GM23338 (cell line): ENCODE results near the gene ACSM2A. TPM values are rescaled to one million over a fixed set of nuclear protein-coding genes. Genes with fewer than 3 reads are reported as not detected.
"Not testable (repeated sequence)": the region's sequence is repeated elsewhere in the genome, so short reads cannot be mapped to it uniquely, and the experiment has no call there.

ENCODE experiments used
- ATAC-seq: fragments of 200-7000 bp; cut with Tn5 transposase; 3 replicates; pipeline ENCODE4 v1.9.1; 2020
- DNase-seq: peaks from one replicate; pipeline ENCODE4 v3.0.0-alpha.2; 2015; ENCODE audit warnings: low spot score
- H2AFZ ChIP-seq: fragments of 200-600 bp; sonication (generic); 2 replicates; pipeline ENCODE4 v1.8.0; 2016; ENCODE audit warnings: antibody characterized with exemption, mild to moderate bottlenecking, moderate library complexity
- H3F3A ChIP-seq: fragments of 200-600 bp; sonication (generic); replicated peaks from 2 replicates; pipeline ENCODE4 v1.8.0; 2017; ENCODE audit warnings: antibody characterized with exemption, mixed run types, low read depth
- H3K27ac ChIP-seq: fragments of 200-600 bp; sonication (generic); 2 replicates; pipeline ENCODE4 v1.6.1; 2016; ENCODE audit warnings: low read depth
- H3K27me3 ChIP-seq: fragments of 200-600 bp; sonication (generic); 2 replicates; pipeline ENCODE4 v1.8.0; 2016; ENCODE audit warnings: mild to moderate bottlenecking, mixed run types, moderate library complexity; ENCODE audit not compliant: insufficient read depth
- H3K36me3 ChIP-seq: fragments of 200-600 bp; sonication (generic); 2 replicates; pipeline ENCODE4 v1.8.0; 2016; ENCODE audit warnings: mild to moderate bottlenecking; ENCODE audit not compliant: insufficient read depth
- H3K4me1 ChIP-seq: fragments of 200-600 bp; sonication (generic); 2 replicates; pipeline ENCODE4 v1.8.0; 2016; ENCODE audit warnings: mild to moderate bottlenecking, moderate library complexity; ENCODE audit not compliant: insufficient read depth
- H3K4me2 ChIP-seq: fragments of 200-600 bp; sonication (generic); 2 replicates; pipeline ENCODE4 v1.7.1; 2017; ENCODE audit warnings: mixed run types
- H3K4me3 ChIP-seq: fragments of 200-600 bp; sonication (generic); 2 replicates; pipeline ENCODE4 v1.6.1; 2016; ENCODE audit warnings: mixed run types
- H3K79me2 ChIP-seq: fragments of 200-600 bp; sonication (generic); replicated peaks from 2 replicates; pipeline ENCODE4 v1.8.0; 2017; ENCODE audit warnings: mild to moderate bottlenecking; ENCODE audit not compliant: insufficient read depth
- H3K9me2 ChIP-seq: fragments of 200-600 bp; sonication (generic); 2 replicates; pipeline ENCODE4 v1.8.0; 2017; ENCODE audit not compliant: insufficient read depth
- H4K20me1 ChIP-seq: fragments of 200-600 bp; sonication (generic); replicated peaks from 2 replicates; pipeline ENCODE4 v1.8.0; 2017; ENCODE audit warnings: mild to moderate bottlenecking; ENCODE audit not compliant: insufficient read depth
- H3K27ac Mint-ChIP-seq: 2 replicates; pipeline ENCODE4 v1.8.0; 2020; ENCODE audit warnings: inconsistent platforms, mild to moderate bottlenecking, moderate library complexity, mixed read lengths
- H3K27me3 Mint-ChIP-seq: 3 replicates; pipeline ENCODE4 v1.8.0; 2022; ENCODE audit warnings: low read depth, mild to moderate bottlenecking, moderate library complexity, mixed read lengths, inconsistent platforms; ENCODE audit not compliant: insufficient read depth, poor library complexity
- H3K36me3 Mint-ChIP-seq: 3 replicates; pipeline ENCODE4 v1.8.0; 2021; ENCODE audit warnings: low read depth, mild to moderate bottlenecking, inconsistent platforms, moderate library complexity, mixed read lengths
- H3K4me1 Mint-ChIP-seq: 3 replicates; pipeline ENCODE4 v1.8.0; 2020; ENCODE audit warnings: mild to moderate bottlenecking, inconsistent platforms, mixed read lengths
- H3K4me3 Mint-ChIP-seq: 3 replicates; pipeline ENCODE4 v1.8.0; 2021; ENCODE audit warnings: moderate library complexity, mild to moderate bottlenecking, inconsistent platforms, mixed read lengths
- H3K9me3 Mint-ChIP-seq: 3 replicates; pipeline ENCODE4 v1.8.0; 2020; ENCODE audit warnings: moderate library complexity, mild to moderate bottlenecking, inconsistent platforms, mixed read lengths
- polyA plus RNA-seq: library from polyadenylated mRNA; unstranded; fragments of >200 nt; fragmentation: Nextera tagmentation; extraction: Ambion mirVana; gene quantifications from 2 replicates; pipeline ENCODE4 v1.2.1, GENCODE V29; 2016
- total RNA-seq: library from RNA; depleted of rRNA; stranded (reverse); fragments of >200 nt; shearing (Covaris generic); gene quantifications from 2 replicates; pipeline ENCODE4 v1.2.3, GENCODE V29; 2014; rRNA removed

ACSM2A gene
- total and polyA plus RNA-seq, 2 experiments from 2014 or later, result not detected

- H3K79me2 ChIP-seq, H3K4me3 Mint-ChIP-seq, H3K4me3 ChIP-seq, H3K9me2 ChIP-seq, H4K20me1 ChIP-seq, H3K36me3 Mint-ChIP-seq, H3K4me2 ChIP-seq, H3K27me3 Mint-ChIP-seq, H3K27ac ChIP-seq, H3F3A ChIP-seq, H3K27me3 ChIP-seq, H2AFZ ChIP-seq, ATAC-seq, H3K27ac Mint-ChIP-seq, DNase-seq, H3K4me1 Mint-ChIP-seq, H3K36me3 ChIP-seq, H3K4me1 ChIP-seq, H3K9me3 Mint-ChIP-seq: not testable (repeated sequence)
Observed at GRCh38 chr16:20531795-20532194, 80.5 kb downstream of the ACSM2A start.

- H3K36me3 Mint-ChIP-seq, H3K4me3 ChIP-seq, H3K36me3 ChIP-seq, H3K4me3 Mint-ChIP-seq, H3F3A ChIP-seq, H4K20me1 ChIP-seq, H3K27me3 ChIP-seq, H3K27me3 Mint-ChIP-seq, H3K9me2 ChIP-seq, H3K4me2 ChIP-seq, H3K27ac ChIP-seq, ATAC-seq, H3K27ac Mint-ChIP-seq, H3K4me1 ChIP-seq, H2AFZ ChIP-seq, DNase-seq, H3K9me3 Mint-ChIP-seq, H3K4me1 Mint-ChIP-seq, H3K79me2 ChIP-seq: not testable (repeated sequence)
Observed at GRCh38 chr16:20532284-20532792, 81.0 kb downstream of the ACSM2A start.

GRCh38 chr16:20536669-20537068, 85.3 kb downstream of the ACSM2A start:
- H3K27me3 ChIP-seq, H3K36me3 Mint-ChIP-seq, H3K4me3 ChIP-seq, H3K36me3 ChIP-seq, H3F3A ChIP-seq, H3K27ac Mint-ChIP-seq, H3K4me1 Mint-ChIP-seq, H3K27me3 Mint-ChIP-seq, H3K9me2 ChIP-seq, H3K27ac ChIP-seq, H4K20me1 ChIP-seq, H3K4me3 Mint-ChIP-seq, H2AFZ ChIP-seq, DNase-seq, H3K4me1 ChIP-seq, ATAC-seq, H3K4me2 ChIP-seq, H3K79me2 ChIP-seq, H3K9me3 Mint-ChIP-seq: not testable (repeated sequence)

Other genes starting within 250 kb of the ACSM2A start
- not detected in 2 replicates for gene GP2, start 124.0 kb upstream of the ACSM2A start, total RNA-seq
- not detected in 2 replicates for gene GP2, start 124.0 kb upstream of the ACSM2A start, polyA plus RNA-seq
- gene UMOD, start 98.8 kb upstream of the ACSM2A start, total RNA-seq, result not detected in 2 replicates
- not detected in 2 replicates for gene UMOD, start 98.8 kb upstream of the ACSM2A start, polyA plus RNA-seq
- gene PDILT, start 46.8 kb upstream of the ACSM2A start, total RNA-seq, result not detected in 2 replicates
- not detected in 2 replicates for gene PDILT, start 46.8 kb upstream of the ACSM2A start, polyA plus RNA-seq
- gene ACSM5, start 42.0 kb upstream of the ACSM2A start, total RNA-seq, result not detected in 2 replicates
- not detected in 2 replicates for gene ACSM5, start 42.0 kb upstream of the ACSM2A start, polyA plus RNA-seq
- gene ACSM2B, start 124.8 kb downstream of the ACSM2A start, total RNA-seq, result not detected in 2 replicates
- not detected in 2 replicates for gene ACSM2B, start 124.8 kb downstream of the ACSM2A start, polyA plus RNA-seq
- gene ACSM1, start 246.2 kb downstream of the ACSM2A start, total RNA-seq, result 0.38 and 1.4 TPM in 2 replicates
- gene ACSM1, start 246.2 kb downstream of the ACSM2A start, polyA plus RNA-seq, result 0.26 and 0.34 TPM in 2 replicates